ENCODE measurements around the gene POLR2J2.
"Not testable (repeated sequence)": the region's sequence is repeated elsewhere in the genome, so short reads cannot be mapped to it uniquely, and the experiment has no call there.

POLR2J2 gene

GRCh38 chr7:102671166-102671955, at the start of gene POLR2J2:
TSS of gene POLR2J2 (minus strand) at chr7:102671663. CDS start at chr7:102671601, 62 bp downstream.
- DNase-seq = peak; percentile 85

DNA sequence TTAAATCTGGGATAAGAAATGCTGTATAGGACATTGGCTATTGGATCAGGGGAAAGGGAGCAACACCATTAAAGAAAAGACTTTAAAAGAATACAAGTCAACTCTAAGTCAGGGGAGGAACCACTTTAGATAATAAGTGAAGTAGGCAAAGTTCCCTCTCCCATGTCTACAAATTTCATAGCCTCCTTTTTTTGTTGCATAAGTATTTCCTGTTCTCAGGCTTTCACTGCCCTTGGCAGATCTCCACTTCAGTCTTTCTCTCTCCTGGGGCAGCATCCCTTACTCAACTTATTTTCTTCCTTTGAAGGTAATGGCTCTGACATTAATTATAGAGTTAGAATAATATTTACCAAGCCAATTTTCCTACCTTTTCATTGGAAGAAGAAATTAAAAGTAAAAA, 47.0 kb upstream of the POLR2J2 start:
- DNase-seq = not testable (repeated sequence)

DNA sequence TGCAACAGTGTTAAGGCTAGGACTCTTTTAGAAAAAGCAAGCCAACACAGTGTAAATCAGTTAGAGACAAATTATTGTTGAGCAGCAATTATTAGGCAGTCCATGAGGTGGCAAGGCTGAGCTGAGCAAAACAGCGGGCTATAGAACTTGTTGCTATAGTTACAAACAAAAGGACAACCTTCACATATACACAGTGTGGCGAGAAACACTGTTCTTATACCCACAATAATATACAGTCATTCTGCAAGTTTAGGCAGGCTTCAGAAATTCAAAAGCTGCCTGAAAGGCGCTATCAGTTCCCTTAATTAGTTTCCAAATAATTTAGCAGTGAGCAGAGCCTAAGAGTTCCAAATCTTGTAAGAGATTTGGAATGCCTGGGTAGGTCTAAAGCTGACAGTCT, 44.3 kb upstream of the POLR2J2 start:
- DNase-seq = not testable (repeated sequence)

GRCh38 chr7:102714774-102715522, 43.5 kb upstream of the POLR2J2 start:
- DNase-seq = not testable (repeated sequence)

GRCh38 chr7:102713691-102714080, 42.2 kb upstream of the POLR2J2 start:
- DNase-seq = not testable (repeated sequence)

DNA sequence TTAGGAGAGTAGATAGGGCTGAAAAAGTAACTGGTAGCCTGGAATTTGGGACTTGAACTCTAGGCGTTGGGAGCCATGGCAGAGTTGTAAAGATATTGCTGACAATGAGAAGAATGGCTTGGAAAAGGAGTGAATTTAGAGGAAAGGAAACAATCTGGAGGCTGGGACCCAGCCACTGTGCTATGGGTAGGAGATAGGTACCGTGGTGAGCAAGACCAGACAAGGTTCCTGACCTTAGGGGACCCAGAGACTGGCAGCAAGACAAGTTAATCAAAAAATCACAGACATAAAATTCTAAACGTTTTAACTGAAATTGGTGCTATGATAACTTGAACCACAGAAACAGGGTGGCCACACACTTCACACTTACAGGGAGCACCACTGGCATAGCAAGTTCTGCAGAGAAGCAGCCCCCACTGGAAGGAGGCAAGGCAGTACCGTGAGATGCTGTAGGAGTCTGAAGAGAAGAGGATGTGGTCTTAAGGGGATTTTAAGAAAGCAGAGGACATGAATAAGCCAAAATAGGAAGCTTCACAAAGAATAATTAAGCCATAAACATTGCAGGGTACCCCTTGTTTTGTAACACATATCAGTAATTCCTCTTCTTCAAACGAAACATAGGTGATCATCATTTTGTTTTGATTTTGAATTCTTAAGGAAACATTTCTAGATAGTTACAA, 41.7 kb upstream of the POLR2J2 start:
- DNase-seq = not testable (repeated sequence)

DNA sequence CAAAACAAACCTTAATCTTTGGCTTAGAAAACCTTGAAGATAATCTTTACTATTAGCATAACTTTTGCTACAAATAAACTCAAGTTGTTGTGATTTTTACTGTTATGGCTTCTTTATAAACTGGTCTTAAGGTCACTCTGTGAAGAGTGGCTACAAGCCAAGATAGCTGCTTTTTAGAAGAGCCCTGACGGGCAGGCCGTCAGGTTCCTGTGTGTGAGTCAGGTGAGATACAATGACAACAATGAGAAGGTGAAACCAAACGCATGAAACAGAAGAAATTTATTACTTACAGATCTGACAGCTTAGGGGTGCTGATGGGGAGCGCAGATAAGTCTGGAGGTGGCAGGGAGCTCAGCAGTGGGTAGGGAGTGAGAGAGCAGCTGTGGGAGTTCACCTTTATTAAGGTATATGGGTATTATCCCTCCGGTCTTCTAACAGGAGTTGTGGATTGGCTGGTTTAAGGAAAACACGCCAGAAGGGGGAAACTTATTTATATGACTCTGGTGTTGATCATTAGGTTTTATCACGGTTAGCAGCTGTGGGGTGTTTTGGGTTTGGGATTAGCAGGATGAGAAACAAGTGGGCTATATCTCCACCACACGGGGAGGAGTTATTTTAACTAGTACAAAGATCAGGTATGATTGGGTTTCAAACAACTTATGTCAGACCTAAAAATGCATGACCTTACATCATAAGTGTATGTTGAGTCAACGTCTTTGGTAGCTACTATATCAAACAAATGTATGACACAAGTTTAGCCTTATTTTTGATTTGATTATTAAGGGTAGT, 27.7 kb upstream of the POLR2J2 start:
- peak; percentile 9 for DNase-seq

GRCh38 chr7:102697642-102698512, 26.4 kb upstream of the POLR2J2 start:
- DNase-seq = not testable (repeated sequence)

DNA sequence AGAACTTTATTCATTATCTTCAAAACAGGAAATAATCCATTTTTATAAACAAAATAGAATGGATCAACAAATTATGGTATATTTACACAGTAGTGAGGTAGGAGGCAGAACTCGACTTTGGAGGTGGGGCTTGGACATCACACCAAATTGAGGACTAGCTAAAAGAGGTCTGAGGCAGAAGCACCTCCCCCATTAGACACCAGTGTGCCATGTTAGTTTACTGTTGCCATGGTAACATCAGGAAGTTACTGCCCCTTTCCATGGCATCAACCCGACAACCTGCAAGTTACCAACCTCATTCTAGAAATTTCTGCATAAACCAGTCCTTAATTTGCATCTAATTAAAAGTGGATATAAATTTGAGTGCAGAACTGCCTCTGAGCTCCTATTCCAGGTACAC, 24.5 kb upstream of the POLR2J2 start:
- not testable (repeated sequence) for DNase-seq

- not testable (repeated sequence) for DNase-seq
Measured at GRCh38 chr7:102695033-102695552, 23.6 kb upstream of the POLR2J2 start.

GRCh38 chr7:102694008-102694407, 22.5 kb upstream of the POLR2J2 start:
- DNase-seq = not testable (repeated sequence)

- not testable (repeated sequence) for DNase-seq
Measured at GRCh38 chr7:102690602-102691001, 19.1 kb upstream of the POLR2J2 start.

GRCh38 chr7:102689436-102690282, 18.2 kb upstream of the POLR2J2 start:
- not testable (repeated sequence) for DNase-seq

DNA sequence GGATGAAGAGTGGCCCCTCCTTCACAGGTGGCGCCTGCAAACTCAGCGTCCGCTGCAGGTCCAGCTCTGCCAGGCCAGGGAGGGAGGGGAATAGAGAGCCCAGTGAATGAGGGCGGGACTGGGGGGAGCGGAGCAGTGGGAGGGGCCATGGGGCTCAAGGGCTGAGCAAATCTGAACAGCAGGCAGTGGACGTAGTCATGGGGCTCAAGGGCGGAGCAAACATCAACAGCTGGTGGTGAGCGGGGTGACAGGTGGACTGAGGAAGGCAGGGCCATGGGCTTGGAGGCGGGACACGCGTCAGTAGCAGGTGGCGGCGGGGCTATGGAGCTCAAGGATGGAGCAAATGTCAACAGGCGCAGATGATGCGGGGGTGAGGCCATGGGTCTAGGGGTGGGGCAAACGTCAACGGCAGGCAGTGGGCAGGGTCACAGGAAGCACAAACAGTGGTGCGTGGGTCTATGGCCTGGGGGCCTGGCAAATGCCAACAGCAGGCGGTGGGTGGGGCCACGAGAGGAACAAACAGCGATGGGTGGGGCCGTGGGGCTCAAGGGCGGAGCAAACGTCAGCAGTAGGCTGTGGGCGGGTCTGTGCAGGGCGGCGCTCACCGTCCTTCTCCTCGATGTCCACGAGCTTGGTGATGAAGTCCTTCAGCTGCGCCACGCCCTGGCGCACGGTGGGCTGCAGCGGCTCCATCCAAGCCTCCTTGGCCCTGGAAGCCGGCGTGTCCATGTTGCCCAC, 17.0 kb upstream of the POLR2J2 start:
- DNase-seq = not testable (repeated sequence)

GRCh38 chr7:102682560-102682959, 11.1 kb upstream of the POLR2J2 start:
- DNase-seq = not testable (repeated sequence)

GRCh38 chr7:102680780-102681179, 9.3 kb upstream of the POLR2J2 start:
- not testable (repeated sequence) for DNase-seq

- DNase-seq = not testable (repeated sequence)
Measured at GRCh38 chr7:102675545-102675944, 4.1 kb upstream of the POLR2J2 start.

- not testable (repeated sequence) for DNase-seq
Measured at GRCh38 chr7:102673447-102674067, 2.1 kb upstream of the POLR2J2 start.

- DNase-seq = not testable (repeated sequence)
Measured at GRCh38 chr7:102671956-102672307, 469 bp upstream of the POLR2J2 start.

All from right forelimb (tissue), 1 donor.